ENCODE data around the gene PRG2. TPM values are rescaled to one million over a fixed set of nuclear protein-coding genes. Genes with fewer than 3 reads are reported as not detected.
A peak's percentile ranks its signal among the peaks of the same experiment; 100 is the strongest.

The PRG2 gene
- total RNA-seq = 0.19 TPM in 1 of 2 replicates, not detected in the other

GRCh38 chr11:57390535-57390934, at the start of gene PRG2:
Gene PRG2, minus strand, starts transcription at chr11:57390650. Its CDS starts 706 bp downstream, at chr11:57389944.
- DNase-seq = no peak

GRCh38 chr11:57439786-57440185, 49.3 kb upstream of the PRG2 start:
- no peak for DNase-seq

- DNase-seq = no peak
Measured at GRCh38 chr11:57438345-57439285, 48.2 kb upstream of the PRG2 start.

- DNase-seq = no peak
Measured at GRCh38 chr11:57436031-57436430, 45.6 kb upstream of the PRG2 start.

GRCh38 chr11:57434640-57435546, 44.4 kb upstream of the PRG2 start:
- DNase-seq = no peak

GRCh38 chr11:57432714-57433163, 42.3 kb upstream of the PRG2 start:
- DNase-seq = peak; percentile 10

GRCh38 chr11:57432149-57432561, 41.7 kb upstream of the PRG2 start:
- peak; percentile 21 for DNase-seq

GRCh38 chr11:57430952-57431351, 40.5 kb upstream of the PRG2 start:
- DNase-seq = no peak

GRCh38 chr11:57429946-57430345, 39.5 kb upstream of the PRG2 start:
- no peak for DNase-seq

GRCh38 chr11:57428643-57429042, 38.2 kb upstream of the PRG2 start:
- DNase-seq = no peak

GRCh38 chr11:57427727-57428082, 37.3 kb upstream of the PRG2 start:
- DNase-seq = no peak

- peak; percentile 45 for DNase-seq
Measured at GRCh38 chr11:57426929-57427726, 36.7 kb upstream of the PRG2 start, which contains the start of gene SLC43A3. Gene SLC43A3, minus strand, starts transcription at chr11:57427121. Its CDS starts 949 bp downstream, at chr11:57426172.

GRCh38 chr11:57426439-57426928, 36.0 kb upstream of the PRG2 start:
- DNase-seq = peak; percentile 44

GRCh38 chr11:57425565-57426438, 35.4 kb upstream of the PRG2 start:
- peak; percentile 47 for DNase-seq

GRCh38 chr11:57424792-57425564, 34.5 kb upstream of the PRG2 start:
- peak; percentile 99 for DNase-seq

- DNase-seq = peak; percentile 34
Measured at GRCh38 chr11:57424137-57424791, 33.8 kb upstream of the PRG2 start.

GRCh38 chr11:57422669-57423068, 32.2 kb upstream of the PRG2 start:
- DNase-seq = no peak

- no peak for DNase-seq
Measured at GRCh38 chr11:57421805-57422204, 31.4 kb upstream of the PRG2 start.

GRCh38 chr11:57421066-57421465, 30.6 kb upstream of the PRG2 start:
- DNase-seq = no peak

GRCh38 chr11:57419146-57419545, 28.7 kb upstream of the PRG2 start:
- DNase-seq = no peak

Data from dermis blood vessel endothelial cell (primary cell).